ENCODE measurements around the gene HDAC8.
"Not testable (repeated sequence)": the region's sequence is repeated elsewhere in the genome, so short reads cannot be mapped to it uniquely, and the experiment has no call there.

The HDAC8 gene

DNA sequence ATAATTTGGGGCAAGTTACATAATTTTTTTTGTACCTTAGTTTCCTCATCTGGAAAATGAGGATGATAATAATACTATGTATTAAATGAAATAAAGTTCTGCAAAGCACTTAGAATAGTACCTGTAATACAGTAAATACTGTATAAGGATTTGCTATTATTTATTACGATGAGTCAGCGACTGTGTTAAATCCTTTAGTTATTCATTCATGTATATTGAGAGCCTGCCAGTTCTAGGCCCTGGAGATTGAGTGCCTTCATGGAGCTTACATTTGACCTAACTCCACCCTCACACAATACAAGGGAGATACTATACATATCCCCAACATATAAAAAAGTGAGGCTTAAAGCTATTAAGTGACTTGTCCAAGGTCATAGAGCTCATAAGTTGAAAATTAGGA, 199.9 kb downstream of the HDAC8 start:
- DNase-seq (ENCODE audit: low read depth), result no peak

- no peak for DNase-seq (ENCODE audit: low read depth)
Measured at GRCh38 chrX:72371405-72371804, 201.2 kb downstream of the HDAC8 start.

DNA sequence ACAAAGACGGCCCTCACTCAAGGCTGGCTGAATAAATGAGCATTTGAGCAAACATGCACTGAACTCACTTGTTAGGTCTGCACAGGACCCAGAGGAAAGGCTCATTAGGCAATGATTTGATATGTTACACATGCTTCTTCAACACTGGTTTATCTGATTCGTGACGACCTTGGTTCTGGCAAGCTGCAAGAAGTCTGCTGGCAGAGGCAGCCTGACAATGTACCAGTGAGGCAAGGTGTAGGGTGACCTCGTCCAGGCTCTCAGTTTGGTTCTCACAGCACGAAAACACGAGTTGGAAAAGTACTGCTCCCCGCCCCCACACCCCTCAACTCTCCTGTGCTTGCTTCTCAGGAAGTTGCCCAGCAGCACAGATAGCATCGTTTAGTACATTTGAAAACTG, 203.8 kb downstream of the HDAC8 start:
- no peak for DNase-seq (ENCODE audit: low read depth)

- DNase-seq (ENCODE audit: low read depth), result no peak
Measured at GRCh38 chrX:72367516-72367915, 205.1 kb downstream of the HDAC8 start.

GRCh38 chrX:72366701-72367454, 205.8 kb downstream of the HDAC8 start:
- no peak for DNase-seq (ENCODE audit: low read depth)

DNA sequence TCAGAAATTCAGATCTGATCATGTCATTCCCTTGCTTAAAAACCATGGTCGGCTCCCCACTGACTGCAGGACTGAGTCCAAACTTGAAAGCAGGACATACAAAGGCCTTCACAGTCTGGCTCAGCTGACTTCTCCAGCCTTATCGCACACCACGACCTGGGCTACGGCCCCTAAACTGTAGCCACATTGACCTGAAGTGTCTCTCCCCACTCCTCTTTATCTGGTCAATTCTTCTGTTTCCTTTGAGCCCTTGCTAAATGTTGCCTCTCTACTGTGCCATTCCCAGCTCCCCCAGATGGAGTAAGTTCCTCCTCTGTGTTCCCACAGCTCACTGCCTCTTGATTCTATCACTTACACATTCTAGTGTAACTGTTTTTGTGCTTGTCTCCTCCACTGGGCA, 206.5 kb downstream of the HDAC8 start:
- no peak for DNase-seq (ENCODE audit: low read depth)

- DNase-seq (ENCODE audit: low read depth), result no peak
Measured at GRCh38 chrX:72365126-72365525, 207.5 kb downstream of the HDAC8 start.

DNA sequence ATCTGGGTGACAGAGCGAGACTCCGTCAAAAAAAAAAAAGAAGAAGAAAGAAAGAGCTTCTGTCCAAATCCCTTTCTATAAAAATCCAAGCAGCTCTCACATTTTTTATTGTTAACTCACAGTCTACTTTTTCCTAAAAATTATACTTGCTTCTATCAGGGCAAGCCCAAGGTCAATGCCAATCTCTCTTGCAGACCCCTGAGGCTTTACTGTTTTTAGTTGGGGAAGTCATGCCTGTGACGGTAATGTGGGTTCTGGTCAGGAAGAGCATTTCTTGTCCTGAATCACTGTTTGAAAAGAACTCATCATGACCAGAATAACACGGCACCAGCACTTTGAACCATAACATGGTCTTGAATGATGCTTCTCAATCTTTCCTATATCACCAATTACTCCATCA, 212.3 kb downstream of the HDAC8 start:
- DNase-seq (ENCODE audit: low read depth), result no peak

GRCh38 chrX:72358313-72358712, 214.3 kb downstream of the HDAC8 start:
- no peak for DNase-seq (ENCODE audit: low read depth)

DNA sequence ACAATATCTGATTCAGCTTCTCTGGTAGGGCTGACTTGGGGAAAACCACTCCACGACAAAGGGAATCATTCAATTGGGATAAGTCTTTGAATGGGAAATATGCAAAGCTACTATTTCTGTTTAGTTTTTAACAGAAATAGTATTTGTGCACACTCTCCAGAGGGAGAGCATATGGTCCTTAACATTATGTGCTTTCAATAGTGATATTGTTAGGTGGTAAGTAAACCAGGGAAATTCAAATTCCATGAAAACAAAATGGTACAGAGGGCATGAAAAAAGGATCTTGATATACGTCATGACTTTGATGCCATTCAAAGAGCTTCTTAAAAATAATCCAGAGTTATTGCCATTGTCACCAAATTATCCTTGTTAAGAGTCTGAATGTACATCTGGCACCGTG, 219.9 kb downstream of the HDAC8 start:
- DNase-seq (ENCODE audit: low read depth), result no peak

- no peak for DNase-seq (ENCODE audit: low read depth)
Measured at GRCh38 chrX:72351606-72352334, 220.9 kb downstream of the HDAC8 start.

- no peak for DNase-seq (ENCODE audit: low read depth)
Measured at GRCh38 chrX:72349190-72349589, 223.5 kb downstream of the HDAC8 start.

- no peak for DNase-seq (ENCODE audit: low read depth)
Measured at GRCh38 chrX:72348247-72348979, 224.2 kb downstream of the HDAC8 start.

DNA sequence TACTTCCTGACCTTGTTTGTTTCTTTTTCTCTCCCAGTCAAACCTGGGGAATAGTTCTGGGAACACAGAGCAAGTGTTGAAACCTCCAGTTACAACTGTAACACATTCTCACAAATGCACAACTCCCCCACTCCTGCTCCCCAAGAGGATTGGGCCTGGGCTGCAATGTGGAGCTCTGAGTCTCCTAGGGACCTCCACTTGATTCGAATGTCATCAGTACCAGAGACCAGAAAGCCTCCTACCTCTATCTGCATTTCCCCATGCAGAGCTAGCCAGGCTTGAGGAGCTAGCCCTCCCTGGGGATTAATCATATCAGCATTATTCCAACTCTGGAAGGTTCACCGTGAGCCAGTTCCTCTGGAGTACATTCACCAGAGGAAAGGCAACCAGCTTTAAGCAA, 225.3 kb downstream of the HDAC8 start:
- DNase-seq (ENCODE audit: low read depth), result no peak

GRCh38 chrX:72346302-72346949, 226.2 kb downstream of the HDAC8 start:
- no peak for DNase-seq (ENCODE audit: low read depth)

DNA sequence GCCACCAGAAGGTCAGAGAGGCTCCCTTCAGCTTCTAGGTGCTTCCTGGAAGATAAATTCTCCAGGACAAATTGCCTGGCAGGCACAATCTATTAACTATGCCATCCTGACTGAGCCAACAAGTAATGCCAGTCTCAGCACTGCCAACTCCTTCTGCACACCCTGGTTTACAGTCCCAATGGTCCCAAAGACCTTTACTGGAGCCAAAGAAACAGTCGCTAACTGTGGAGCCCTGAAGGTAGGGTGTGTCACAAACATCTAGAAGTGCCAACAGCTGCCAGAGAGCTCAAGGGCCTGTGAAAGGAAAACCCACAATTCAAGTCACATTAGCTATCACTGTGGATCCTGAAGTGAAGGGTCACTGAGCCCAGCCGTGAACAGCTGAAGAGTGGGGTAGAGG, 232.0 kb downstream of the HDAC8 start:
- no peak for DNase-seq (ENCODE audit: low read depth)

- DNase-seq (ENCODE audit: low read depth), result no peak
Measured at GRCh38 chrX:72340041-72340440, 232.6 kb downstream of the HDAC8 start.

DNA sequence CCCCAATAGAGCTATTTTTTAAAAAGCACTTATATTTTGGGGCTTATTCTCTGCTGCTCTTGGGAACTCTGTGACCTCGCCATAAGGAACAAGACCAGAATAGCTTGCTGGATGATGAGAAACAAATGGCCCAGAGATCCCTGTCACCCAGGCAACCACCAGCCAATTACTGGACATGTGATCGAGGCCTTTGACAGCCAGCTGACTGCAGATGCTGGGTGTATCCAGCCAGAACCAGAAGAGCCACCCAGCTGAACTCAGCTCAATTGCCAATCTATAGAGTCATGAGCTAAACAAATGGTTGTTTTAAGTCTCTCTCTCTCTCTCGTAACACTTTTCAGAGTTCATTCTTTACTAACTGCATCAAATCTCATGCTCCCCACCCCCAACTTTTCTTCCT, 242.5 kb downstream of the HDAC8 start:
- no peak for DNase-seq (ENCODE audit: low read depth)

DNA sequence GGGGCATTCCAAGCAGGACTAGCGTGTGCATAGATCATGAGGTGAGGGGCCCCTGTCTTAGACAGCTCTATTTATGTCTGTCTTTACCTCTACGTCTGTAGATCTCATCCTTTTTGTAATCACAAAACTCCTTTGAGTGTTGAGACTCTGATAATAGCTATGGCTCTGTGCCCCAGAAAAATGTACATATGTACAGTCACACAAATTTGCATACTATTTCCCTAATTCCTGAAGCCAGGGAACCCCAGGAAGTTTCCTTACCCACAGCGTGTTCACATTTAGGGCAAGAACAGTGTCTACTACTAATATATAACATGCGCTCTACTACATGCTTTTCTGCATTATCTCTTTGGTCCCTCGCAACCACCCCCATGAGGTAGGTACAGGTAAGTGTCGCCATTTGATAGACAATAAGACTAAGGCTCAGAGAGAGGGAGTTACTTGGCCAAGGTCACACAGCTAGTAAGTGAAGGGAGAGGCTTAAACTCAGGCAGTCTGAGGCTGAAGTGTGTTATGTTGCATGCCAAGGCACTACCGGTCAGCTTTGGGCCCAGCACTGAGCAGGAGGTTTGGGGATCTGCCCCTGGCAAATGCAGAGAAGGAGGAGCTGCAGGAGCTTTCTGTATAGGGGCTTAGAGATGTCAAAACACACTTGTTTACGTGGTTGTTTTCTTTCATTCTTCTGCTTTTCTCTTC, 245.9 kb downstream of the HDAC8 start:
- no peak for DNase-seq (ENCODE audit: low read depth)

GRCh38 chrX:72319651-72320050, 253.0 kb downstream of the HDAC8 start:
- DNase-seq (ENCODE audit: low read depth), result not testable (repeated sequence)

GRCh38 chrX:72317139-72317538, 255.5 kb downstream of the HDAC8 start:
- DNase-seq (ENCODE audit: low read depth), result no peak

All from activated T-helper 1 cell treated with Interleukin-2 at 50 U/mL for 16 hours (primary cell).